H9 (cell line): ENCODE measurements around the gene IRAK1. TPM values are rescaled to one million over a fixed set of nuclear protein-coding genes. Genes with fewer than 3 reads are reported as not detected.

ENCODE experiments used
- DNase-seq: peaks from one replicate; pipeline ENCODE4 v3.0.0-alpha.2; 2017
- H2AFZ ChIP-seq: one replicate; pipeline ENCODE4 v1.6.1; 2013; ENCODE audit warnings: mild to moderate bottlenecking, low read length, control low read depth, moderate library complexity
- H2AK5ac ChIP-seq: 2 replicates; pipeline ENCODE4 v1.6.1; 2013; ENCODE audit warnings: low read length, control low read depth, mixed read lengths; ENCODE audit not compliant: insufficient read length
- H2BK120ac ChIP-seq: one replicate; pipeline ENCODE4 v1.6.1; 2013; ENCODE audit warnings: low read depth, mild to moderate bottlenecking, low read length, control low read depth, inconsistent platforms; ENCODE audit not compliant: poor library complexity, severe bottlenecking
- H2BK12ac ChIP-seq: 2 replicates; pipeline ENCODE4 v1.6.1; 2013; ENCODE audit warnings: low read length, control low read depth, mixed read lengths, low read depth; ENCODE audit not compliant: insufficient read length
- H2BK15ac ChIP-seq: 2 replicates; pipeline ENCODE4 v1.6.1; 2013; ENCODE audit warnings: low read depth, low read length, control low read depth
- H2BK20ac ChIP-seq: one replicate; pipeline ENCODE4 v1.6.1; 2013; ENCODE audit warnings: low read depth, mild to moderate bottlenecking, low read length, control low read depth, inconsistent platforms; ENCODE audit not compliant: poor library complexity, severe bottlenecking
- H2BK5ac ChIP-seq: 2 replicates; pipeline ENCODE4 v1.6.1; 2013; ENCODE audit warnings: low read length, control low read depth, mixed read lengths; ENCODE audit not compliant: insufficient read length
- H3K14ac ChIP-seq: 2 replicates; pipeline ENCODE4 v1.6.1; 2013; ENCODE audit warnings: low read length, control low read depth; ENCODE audit not compliant: insufficient read depth
- H3K18ac ChIP-seq: 2 replicates; pipeline ENCODE4 v1.6.1; 2013; ENCODE audit warnings: low read depth, mild to moderate bottlenecking, mixed read lengths, low read length, control low read depth; ENCODE audit not compliant: insufficient read length
- H3K23ac ChIP-seq: 2 replicates; pipeline ENCODE4 v1.6.1; 2013; ENCODE audit warnings: low read length, control low read depth, mixed read lengths, low read depth; ENCODE audit not compliant: insufficient read length
- H3K23me2 ChIP-seq: 2 replicates; pipeline ENCODE4 v1.6.1; 2013; ENCODE audit warnings: low read depth, mild to moderate bottlenecking, mixed read lengths, low read length, control low read depth; ENCODE audit not compliant: insufficient read length, poor library complexity, severe bottlenecking
- H3K27ac ChIP-seq: 2 replicates; pipeline ENCODE4 v1.5.1; 2013; ENCODE audit warnings: low read length, control low read depth, mixed read lengths, low read depth; ENCODE audit not compliant: insufficient read length
- H3K27me3 ChIP-seq: 2 replicates; pipeline ENCODE4 v1.6.1; 2013; ENCODE audit warnings: low read length, control low read depth, inconsistent platforms; ENCODE audit not compliant: insufficient read depth
- H3K4ac ChIP-seq: 2 replicates; pipeline ENCODE4 v1.6.1; 2013; ENCODE audit warnings: low read depth, mild to moderate bottlenecking, control low read depth, inconsistent platforms, low read length, moderate library complexity
- H3K4me1 ChIP-seq: 2 replicates; pipeline ENCODE4 v1.6.1; 2013; ENCODE audit warnings: low read length, control low read depth, inconsistent platforms; ENCODE audit not compliant: insufficient read depth
- H3K4me2 ChIP-seq: 2 replicates; pipeline ENCODE4 v1.6.1; 2013; ENCODE audit warnings: low read length, control low read depth, mixed read lengths; ENCODE audit not compliant: insufficient read length, insufficient read depth
- H3K56ac ChIP-seq: 2 replicates; pipeline ENCODE4 v1.6.1; 2013; ENCODE audit warnings: low read depth, mild to moderate bottlenecking, mixed read lengths, low read length, control low read depth; ENCODE audit not compliant: insufficient read length
- H3K79me1 ChIP-seq: 2 replicates; pipeline ENCODE4 v1.6.1; 2013; ENCODE audit warnings: low read depth, mild to moderate bottlenecking, moderate library complexity, low read length, control low read depth, inconsistent platforms; ENCODE audit not compliant: insufficient read depth, poor library complexity, severe bottlenecking
- H3K79me2 ChIP-seq: 2 replicates; pipeline ENCODE4 v1.6.1; 2013; ENCODE audit warnings: low read length, control low read depth, inconsistent platforms; ENCODE audit not compliant: insufficient read depth
- H3K9ac ChIP-seq: 2 replicates; pipeline ENCODE4 v1.6.1; 2013; ENCODE audit warnings: low read length, control low read depth, mixed read lengths; ENCODE audit not compliant: insufficient read length; ENCODE audit errors: extremely low read depth
- H3K9me3 ChIP-seq: one replicate; pipeline ENCODE4 v1.6.1; 2013; ENCODE audit warnings: low read depth, low read length, inconsistent platforms; ENCODE audit not compliant: control insufficient read depth
- H3T11ph ChIP-seq: one replicate; pipeline ENCODE4 v1.6.1; 2013; ENCODE audit warnings: mild to moderate bottlenecking, low read length, control low read depth, inconsistent platforms
- H4K20me1 ChIP-seq: one replicate; pipeline ENCODE4 v1.6.1; 2013; ENCODE audit not compliant: control insufficient read depth, insufficient read length, insufficient read depth
- H4K5ac ChIP-seq: 2 replicates; pipeline ENCODE4 v1.6.1; 2013; ENCODE audit warnings: low read depth, mild to moderate bottlenecking, mixed read lengths, low read length, control low read depth; ENCODE audit not compliant: insufficient read length
- H4K8ac ChIP-seq: replicated peaks from 2 replicates; pipeline ENCODE4 v1.6.1; 2013; ENCODE audit warnings: low read length, control low read depth, mixed read lengths, low read depth; ENCODE audit not compliant: insufficient read length
- H4K91ac ChIP-seq: 2 replicates; pipeline ENCODE4 v1.6.1; 2013; ENCODE audit warnings: low read depth, mild to moderate bottlenecking, moderate library complexity, mixed read lengths, low read length, control low read depth; ENCODE audit not compliant: insufficient read length
- H3K27ac Mint-ChIP-seq, 3 experiments: 2 replicates in 2 of 3; 3 replicates in 1 of 3; pipeline ENCODE4 v1.8.0; 2020 to 2021; ENCODE audit warnings: mixed read lengths in 3 of 3, mild to moderate bottlenecking in 1 of 3, moderate library complexity in 1 of 3
- H3K27me3 Mint-ChIP-seq: 2 replicates; pipeline ENCODE4 v1.8.0; 2021; ENCODE audit warnings: low read depth, mild to moderate bottlenecking, moderate library complexity, mixed read lengths
- H3K36me3 Mint-ChIP-seq, 3 experiments: 2 replicates in 2 of 3; 3 replicates in 1 of 3; pipeline ENCODE4 v1.8.0; 2020 to 2021; ENCODE audit warnings: low read depth in 3 of 3, mixed read lengths in 3 of 3; ENCODE audit not compliant: insufficient read depth in 1 of 3
- H3K4me1 Mint-ChIP-seq, 2 experiments: 2 replicates each; pipeline ENCODE4 v1.8.0; 2020; ENCODE audit warnings: mixed read lengths in 2 of 2
- H3K4me3 Mint-ChIP-seq, 2 experiments: 2 replicates in 1 of 2; 3 replicates in 1 of 2; pipeline ENCODE4 v1.8.0; 2020 to 2021; ENCODE audit warnings: mild to moderate bottlenecking in 2 of 2, mixed read lengths in 2 of 2, moderate library complexity in 1 of 2
- H3K9me3 Mint-ChIP-seq, 2 experiments: 2 replicates in 1 of 2; 3 replicates in 1 of 2; pipeline ENCODE4 v1.8.0; 2020; ENCODE audit warnings: mild to moderate bottlenecking in 2 of 2, mixed read lengths in 2 of 2, moderate library complexity in 1 of 2
- CTCF ChIP-seq: fragments of 200-600 bp; sonication (generic); conservative IDR thresholded peaks from 3 replicates; pipeline ENCODE4 v1.8.0; 2021; ENCODE audit warnings: antibody characterized with exemption, mild to moderate bottlenecking
- WGBS: extraction: QIAGEN DNeasy Blood & Tissue Kit; methylation state at CpG from one replicate; pipeline ENCODE4 v1.1.7; 2013; ENCODE audit warnings: missing lambda C conversion rate, low lambda C conversion rate, mixed read lengths; ENCODE audit not compliant: insufficient read length; ENCODE audit errors: extremely low coverage; 5-methylcytosine and 5-hydroxymethylcytosine counted together
- total RNA-seq: library from RNA; stranded (reverse); gene quantifications from 2 replicates; pipeline ENCODE4 v1.2.1, GENCODE V29; 2021

IRAK1 gene
- total RNA-seq, 1 experiment from 2014 or later, result 98.4 TPM

GRCh38 chrX:154039577-154039976, 19.9 kb upstream of the IRAK1 start:
- Histone ChIP-seq H3K4me1 (no peaks in the 10 kb centered on the region; the same call in 1 of the 2 replicates), H3K79me2 (no peaks in the 10 kb centered on the region; the same call in 1 of the 2 replicates), H3K4ac (no peak overlapping the region), H3K27me3 (no peaks in the 10 kb centered on the region), H3K23ac (no peak overlapping the region), H3K23me2 (no peaks in the 10 kb centered on the region), H2AFZ (no peak overlapping the region), H3K79me1 (no peaks in the 10 kb centered on the region), H3T11ph (no peak overlapping the region), H4K20me1 (no peaks in the 10 kb centered on the region), H4K91ac (no peak overlapping the region), H3K9ac (no peak overlapping the region), H4K5ac (no peak overlapping the region), H3K14ac (no peak overlapping the region), H2BK15ac (no peak overlapping the region), H4K8ac (no peak overlapping the region), H3K56ac (no peak overlapping the region), H2BK120ac (no peak overlapping the region), H3K27ac (no peak overlapping the region), H3K4me2 (no peak overlapping the region), H3K9me3 (peaks cover 39% of the 10 kb centered on the region), H3K18ac (no peak overlapping the region), H2AK5ac (no peak overlapping the region), H2BK20ac (no peak overlapping the region), H2BK5ac (no peak overlapping the region), H2BK12ac (no peak overlapping the region)
- no CpG with 5 or more reads among the region's 11 CpGs for WGBS
- no peak for TF ChIP-seq CTCF
- DNase-seq, result no peak
- H3K9me3 Mint-ChIP-seq, result peaks cover 68 to 78% of the 10 kb centered on the region in 2 experiments
- H3K4me1 Mint-ChIP-seq, result peaks cover 34 to 38% of the 10 kb centered on the region in 2 experiments
- no peaks in the 10 kb centered on the region; the same call in 1 of the 2 replicates for H3K27me3 Mint-ChIP-seq
- no peak overlapping the region for H3K4me3 Mint-ChIP-seq
- H3K36me3 Mint-ChIP-seq, result peaks cover 13 to 33% (median 25%) of the 10 kb centered on the region in 3 experiments
- no peak overlapping the region; a peak in 1 of 7 replicates for H3K27ac Mint-ChIP-seq
